Fibroblast of pulmonary artery (primary cell): ENCODE data around the gene PCK1.
"Not testable (repeated sequence)": the region's sequence is repeated elsewhere in the genome, so short reads cannot be mapped to it uniquely, and the experiment has no call there.

ENCODE experiments used
- DNase-seq: peaks from one replicate; pipeline ENCODE4 v3.0.0-alpha.2; 2010; ENCODE audit warnings: low read depth
- H3K4me3 ChIP-seq: replicated peaks from 2 replicates; pipeline ENCODE4 v1.5.1; 2011; ENCODE audit warnings: low read depth, mild to moderate bottlenecking, control low read depth, low read length, moderate library complexity
- CTCF ChIP-seq: IDR thresholded peaks from 2 replicates; pipeline ENCODE4 v1.5.1; 2011; ENCODE audit warnings: mild to moderate bottlenecking, control low read depth, low read length, inconsistent platforms; ENCODE audit errors: missing control alignments

Gene PCK1

GRCh38 chr20:57560554-57561355, at the start of gene PCK1:
PCK1 (plus strand) TSS chr20:57561110; CDS start chr20:57561412, 302 bp downstream.
- H3K4me3 ChIP-seq, result no peak within 1 kb of the TSS
- DNase-seq, result peak; percentile 6
- TF ChIP-seq CTCF, result no peak

- not testable (repeated sequence) for DNase-seq, H3K4me3 ChIP-seq
Observed at GRCh38 chr20:57511709-57512108, 49.2 kb upstream of the PCK1 start.

GRCh38 chr20:57512432-57512831, 48.5 kb upstream of the PCK1 start:
- no peak for DNase-seq
- H3K4me3 ChIP-seq, result no peak overlapping the region
- no peak for TF ChIP-seq CTCF

DNA sequence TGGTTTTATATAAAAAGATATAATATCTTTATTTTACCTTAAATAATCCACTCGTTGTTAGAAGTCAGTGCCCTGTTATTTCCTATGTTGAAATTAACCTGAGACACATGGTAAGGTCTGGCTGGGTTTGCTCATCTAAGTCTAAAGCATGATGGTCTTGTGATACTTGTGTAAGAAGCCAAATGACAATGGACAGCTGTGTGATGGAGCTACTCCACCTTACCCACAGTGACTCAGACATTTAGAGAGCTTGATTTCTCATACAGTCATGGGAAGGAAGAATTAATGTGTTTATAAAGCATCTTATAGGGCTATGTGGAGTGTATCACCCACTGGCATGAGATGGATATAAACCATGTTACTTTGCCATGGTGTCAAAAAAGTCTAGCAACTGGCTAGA, 47.7 kb upstream of the PCK1 start:
- H3K4me3 ChIP-seq, result no peak overlapping the region
- DNase-seq, result peak; percentile 16
- TF ChIP-seq CTCF, result no peak

DNA sequence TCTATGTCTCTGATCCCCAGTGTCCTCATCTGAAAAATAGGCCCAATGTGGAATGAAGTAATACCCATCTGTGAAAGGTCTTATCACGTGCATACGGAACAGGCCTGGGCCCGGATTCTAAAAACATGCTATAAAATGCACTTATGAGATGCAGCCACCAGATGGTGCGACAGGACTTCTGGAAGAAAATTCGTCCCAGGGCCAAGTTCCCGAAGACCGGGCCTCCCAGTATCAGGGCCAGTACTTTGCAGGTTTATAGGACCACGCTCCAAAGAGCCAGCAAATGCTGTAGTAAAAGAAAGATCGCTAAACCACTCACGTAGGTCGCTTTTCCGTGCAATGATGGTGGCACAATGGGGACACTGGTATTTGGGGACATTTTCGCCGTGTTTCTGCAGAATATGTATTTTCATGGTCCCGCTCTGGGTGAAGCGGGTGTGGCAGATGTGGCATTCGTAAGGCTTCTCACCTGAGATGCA, 46.6 kb upstream of the PCK1 start:
- peak; percentile 83 for DNase-seq
- no peak overlapping the region for H3K4me3 ChIP-seq
- TF ChIP-seq CTCF, result peak; percentile 77

- no peak for DNase-seq
- TF ChIP-seq CTCF, result no peak
- H3K4me3 ChIP-seq, result no peak overlapping the region
Observed at GRCh38 chr20:57517904-57518303, 43.0 kb upstream of the PCK1 start.

DNA sequence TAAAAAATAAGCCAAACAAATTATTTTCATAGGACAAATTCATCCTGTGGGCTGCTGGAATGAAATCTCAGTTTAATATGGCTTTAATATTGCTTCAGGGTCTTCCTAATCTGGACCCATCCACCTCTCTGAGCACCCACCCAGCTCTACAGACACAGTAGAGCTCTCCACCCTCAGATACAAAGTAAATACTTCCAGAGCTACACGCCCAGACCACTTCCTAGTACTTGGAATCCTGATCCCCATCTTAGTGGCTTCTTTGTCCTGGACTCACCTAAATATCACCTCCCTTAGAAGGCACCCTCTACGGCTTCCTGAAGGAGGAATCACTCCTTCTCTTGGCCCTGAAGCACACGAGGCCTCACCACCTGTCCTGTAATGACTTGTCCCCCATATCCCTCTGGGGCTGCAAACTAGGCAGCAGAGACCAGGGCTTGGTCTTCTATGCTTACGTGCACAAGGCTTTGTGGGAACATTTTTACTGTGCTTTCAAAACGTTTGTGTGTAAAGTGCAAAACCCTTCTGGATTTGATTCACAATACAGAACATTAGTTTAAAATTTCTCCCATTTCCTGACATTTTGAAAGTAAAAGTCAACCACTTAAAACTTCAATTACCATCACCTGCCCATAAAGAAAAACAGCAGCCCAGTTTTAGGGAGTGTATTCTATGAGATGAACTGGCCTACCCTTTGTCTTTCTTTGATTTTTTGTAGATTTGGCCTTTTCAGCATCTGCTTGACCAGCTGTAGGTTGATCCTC, 38.4 kb upstream of the PCK1 start:
- no peak for DNase-seq
- TF ChIP-seq CTCF, result no peak
- H3K4me3 ChIP-seq, result no peak overlapping the region
